B cell (primary cell): ENCODE results near the gene NPR1. TPM values are rescaled to one million over a fixed set of nuclear protein-coding genes. Genes with fewer than 3 reads are reported as not detected.

Source experiments
- ATAC-seq: fragments of 200-7000 bp; cut with Tn5 transposase; one replicate; pipeline ENCODE4 v1.10.0; 2021; ENCODE audit warnings: low read depth, mild to moderate bottlenecking, moderate number of reproducible peaks, moderate library complexity
- CTCF ChIA-PET: fragments of 350-600 bp; sonication (Branson Sonifier 250); formaldehyde crosslinking; loops from one replicate; lab custom pipeline; 2021; ENCODE audit warnings: antibody characterized with exemption, inconsistent platforms; lab: Charles Lee
- POLR2A ChIA-PET: fragments of 350-600 bp; sonication (Branson Sonifier 250); formaldehyde crosslinking; loops from one replicate; lab custom pipeline; 2021; ENCODE audit warnings: antibody characterized with exemption; lab: Charles Lee
- DNase-seq: peaks from one replicate; pipeline ENCODE4 v3.0.0; 2013
- H2AFZ ChIP-seq: 2 replicates; pipeline ENCODE4 v1.6.1; 2012; ENCODE audit warnings: mild to moderate bottlenecking, low read depth, low read length; ENCODE audit not compliant: insufficient read depth, poor library complexity, severe bottlenecking
- H3K27ac ChIP-seq, 2 donors: 1 replicate in 1 of 2; 2 replicates in 1 of 2; pipeline ENCODE4 v1.5.1; 2012 to 2013; ENCODE audit warnings: low read length in 2 of 2, mild to moderate bottlenecking in 2 of 2, moderate library complexity in 1 of 2
- H3K27me3 ChIP-seq, 4 experiments: fragments of 200-600 bp in 1 of 4; sonication (generic) in 1 of 4; replicated peaks in 1 of 4; 1 replicate in 2 of 4; 2 replicates in 2 of 4; pipeline versions ENCODE4 v1.6.1 to v1.7.0; 2013 to 2016; ENCODE audit warnings: low read length in 3 of 4, mild to moderate bottlenecking in 2 of 4, mixed read lengths in 1 of 4, moderate library complexity in 1 of 4; ENCODE audit not compliant: insufficient read depth in 4 of 4, control insufficient read depth in 3 of 4; ENCODE audit errors: control extremely low read depth in 1 of 4
- H3K36me3 ChIP-seq, 2 experiments: replicated peaks in 1 of 2; 1 replicate in 1 of 2; 2 replicates in 1 of 2; pipeline versions ENCODE4 v1.6.1 to v1.7.1; 2013; ENCODE audit warnings: low read length in 1 of 2; ENCODE audit not compliant: insufficient read depth in 2 of 2, control insufficient read depth in 1 of 2; ENCODE audit errors: control extremely low read depth in 1 of 2, extremely low read depth in 1 of 2
- H3K4me1 ChIP-seq, 2 donors: fragments of 200-600 bp in 1 of 2; sonication (generic) in 1 of 2; 1 replicate in 1 of 2; 2 replicates in 1 of 2; pipeline versions ENCODE4 v1.5.1 to v1.6.1; 2013 to 2017; ENCODE audit warnings: low read length in 2 of 2; ENCODE audit not compliant: control insufficient read depth in 2 of 2, insufficient read depth in 2 of 2
- H3K4me2 ChIP-seq: replicated peaks from 2 replicates; pipeline ENCODE3; 2012; ENCODE audit warnings: mild to moderate bottlenecking, low read depth, low read length; ENCODE audit not compliant: poor library complexity, severe bottlenecking
- H3K4me3 ChIP-seq, 5 experiments: fragments of 200-600 bp in 1 of 5; sonication (generic) in 1 of 5; 1 replicate in 3 of 5; 2 replicates in 2 of 5; pipeline versions ENCODE4 v1.5.1 to v1.7.0; 2011 to 2016; ENCODE audit warnings: low read length in 4 of 5, mild to moderate bottlenecking in 4 of 5, low read depth in 2 of 5, control low read depth in 1 of 5, moderate library complexity in 1 of 5; ENCODE audit not compliant: insufficient read depth in 1 of 5; ENCODE audit errors: control extremely low read depth in 1 of 5, extremely low read depth in 1 of 5
- H3K79me2 ChIP-seq: fragments of 200-600 bp; sonication (generic); one replicate; pipeline ENCODE4 v1.6.0; 2016; ENCODE audit warnings: low read length; ENCODE audit not compliant: control insufficient read depth, insufficient read depth
- H3K9ac ChIP-seq: fragments of 200-600 bp; sonication (generic); 2 replicates; pipeline ENCODE4 v1.6.1; 2017; ENCODE audit warnings: mild to moderate bottlenecking, low read length, moderate library complexity
- H3K9me3 ChIP-seq, 3 donors: one replicate each; pipeline versions ENCODE4 v1.6.1 to v1.7.1; 2013; ENCODE audit warnings: low read length in 2 of 3; ENCODE audit not compliant: control insufficient read depth in 2 of 3, insufficient read depth in 1 of 3; ENCODE audit errors: control extremely low read depth in 1 of 3
- H4K20me1 ChIP-seq: 2 replicates; pipeline ENCODE4 v1.6.0; 2012; ENCODE audit warnings: mild to moderate bottlenecking, low read length; ENCODE audit not compliant: insufficient read depth, control insufficient read depth, poor library complexity, severe bottlenecking
- H3K27ac Mint-ChIP-seq: one replicate; pipeline ENCODE4 v1.8.0; 2021; ENCODE audit warnings: mixed read lengths
- H3K27me3 Mint-ChIP-seq: one replicate; pipeline ENCODE4 v1.8.0; 2021; ENCODE audit warnings: mixed read lengths
- H3K4me1 Mint-ChIP-seq: one replicate; pipeline ENCODE4 v1.8.0; 2021; ENCODE audit warnings: mixed read lengths
- H3K4me3 Mint-ChIP-seq: one replicate; pipeline ENCODE4 v1.8.0; 2021; ENCODE audit warnings: mixed read lengths
- H3K9me3 Mint-ChIP-seq: one replicate; pipeline ENCODE4 v1.8.0; 2022; ENCODE audit warnings: mixed read lengths; ENCODE audit not compliant: insufficient read depth
- CTCF ChIP-seq: fragments of 200-600 bp; IDR thresholded peaks from one replicate; pipeline ENCODE4 v1.8.0; 2022; ENCODE audit warnings: antibody characterized with exemption, mild to moderate bottlenecking
- EZH2 ChIP-seq: IDR thresholded peaks from 2 replicates; pipeline ENCODE4 v1.6.1; 2012; ENCODE audit warnings: borderline replicate concordance, low read depth, mild to moderate bottlenecking, moderate library complexity, low read length; ENCODE audit not compliant: insufficient read depth, poor library complexity, severe bottlenecking
- WGBS: methylation state at CpG from one replicate; pipeline ENCODE4 v1.1.5; 2013; ENCODE audit warnings: missing lambda C conversion rate; ENCODE audit not compliant: insufficient coverage; 5-methylcytosine and 5-hydroxymethylcytosine counted together
- intact Hi-C: fragments of 100-400 bp; cut with micrococcal nuclease; formaldehyde crosslinking; loops from one replicate; pipeline ENCODE4 v1.10.0; 2022
- polyA plus RNA-seq: library from polyadenylated mRNA; depleted of rRNA; stranded (reverse); fragments of >200 nt; gene quantifications from 2 replicates; pipeline ENCODE4 v1.2.3, GENCODE V29; 2012
- total RNA-seq, 2 donors: library from RNA; stranded (reverse); fragments of 120-200 nt in 1 of 2; gene quantifications; 1 replicate in 1 of 2; 2 replicates in 1 of 2; pipeline versions ENCODE4 v1.2.3 to v1.2.4, GENCODE V29; 2013 to 2022

NPR1 gene
- total and polyA plus RNA-seq, 2 donors (not counting 1 experiment from before 2014, with no cell fraction given) = 0.37 TPM; not detected in 1

- Histone ChIP-seq H3K4me1 (peaks cover 9 to 16% of the 10 kb centered on the region in 2 donors), H3K79me2 (peaks cover 12% of the 10 kb centered on the region), H3K9me3 (no peaks in the 10 kb centered on the region), H3K27ac (peak overlapping the region; percentile 97 to 98), H3K27me3 (no peaks in the 10 kb centered on the region), H3K4me2 (peak overlapping the region; percentile 97), H4K20me1 (no peaks in the 10 kb centered on the region), H3K9ac (peak overlapping the region; percentile 94), H3K4me3 (peak overlapping the region; percentile 76 to 99 (median 91)), H2AFZ (peak overlapping the region; percentile 87), H3K36me3 (peaks cover 0 to 2% of the 10 kb centered on the region in 2 experiments)
- ATAC-seq = no peak
- 0% methylated on average over 5 of the region's 19 CpGs for WGBS
- ChIA-PET POLR2A (interaction anchor here (0.5 to 1.6 kb wide), 10 partner anchors 14 to 524 kb away, joined by 3 to 15 read pairs (median 5); partner anchors contain the start of genes CHTOP, GATAD2B, RPS27 and S100A6), CTCF (interaction anchor here (1.6 kb wide), 1 partner anchor 218 kb away, joined by 4 read pairs; no protein-coding TSS in a partner anchor)
- no peak for DNase-seq
- peak overlapping the region; percentile 84 for H3K4me3 Mint-ChIP-seq
- H3K27me3 Mint-ChIP-seq = no peaks in the 10 kb centered on the region
- no peaks in the 10 kb centered on the region for H3K9me3 Mint-ChIP-seq
- TF ChIP-seq CTCF (no peak), EZH2 (no peak)
- peaks cover 36% of the 10 kb centered on the region for H3K4me1 Mint-ChIP-seq
- intact Hi-C loops = loop anchor here (2.0 to 5.0 kb wide), 4 partner anchors 20 to 264 kb away; partner anchors contain the start of genes DENND4B and RPS27
- H3K27ac Mint-ChIP-seq = peak overlapping the region; percentile 86
Measured at GRCh38 chr1:153728305-153729066, 50.0 kb downstream of the NPR1 start.
